Stimulated activated effector memory CD8-positive, alpha-beta T cell treated with anti-CD3 and anti-CD28 coated beads, Interleukin-12 subunit alpha, Interleukin-12 subunit beta, amount 100 ng/mL, for 72 hours (primary cell): ENCODE measurements around the gene SCAMP4.
A peak's percentile ranks its signal among the peaks of the same experiment; 100 is the strongest.
"Not testable (repeated sequence)": the region's sequence is repeated elsewhere in the genome, so short reads cannot be mapped to it uniquely, and the experiment has no call there.

Source experiments
- ATAC-seq: fragments of 150-1000 bp; cut with Tn5 transposase; 2 replicates; pipeline ENCODE4 v1.10.0; 2021
- DNase-seq, 2 donors: peaks; one replicate each; pipeline ENCODE4 v3.0.0; 2021 to 2022; ENCODE audit warnings: low spot score in 2 of 2
- H3K27ac Mint-ChIP-seq: one replicate; pipeline ENCODE4 v1.8.0; 2022; ENCODE audit warnings: mild to moderate bottlenecking, mixed read lengths
- H3K36me3 Mint-ChIP-seq: one replicate; pipeline ENCODE4 v1.8.0; 2022; ENCODE audit warnings: mild to moderate bottlenecking, mixed read lengths
- H3K4me1 Mint-ChIP-seq: one replicate; pipeline ENCODE4 v1.8.0; 2022; ENCODE audit warnings: mixed read lengths
- H3K4me3 Mint-ChIP-seq: one replicate; pipeline ENCODE4 v1.8.0; 2022; ENCODE audit warnings: mild to moderate bottlenecking, mixed read lengths
- H3K9me3 Mint-ChIP-seq: one replicate; pipeline ENCODE4 v1.8.0; 2022; ENCODE audit warnings: mixed read lengths

Gene SCAMP4

GRCh38 chr19:1863328-1863637 lies 41.9 kb upstream of the SCAMP4 start, which contains the start of gene KLF16:
TSS of gene KLF16 (minus strand) at chr19:1863579. CDS start at chr19:1863497, 82 bp downstream.
- ATAC-seq = peak; percentile 0
- H3K4me3 Mint-ChIP-seq = peak within 1 kb of the TSS; percentile 93
- peaks cover 45% of the 10 kb centered on the region for H3K4me1 Mint-ChIP-seq
- no peak for DNase-seq
- H3K27ac Mint-ChIP-seq = peak within 1 kb of the TSS; percentile 92
- no peaks in the 10 kb centered on the region for H3K9me3 Mint-ChIP-seq
- H3K36me3 Mint-ChIP-seq = peaks cover 17% of the 10 kb centered on the region

- H3K36me3 Mint-ChIP-seq = peaks cover 17% of the 10 kb centered on the region
- DNase-seq = peak; percentile 94 to 96
- H3K9me3 Mint-ChIP-seq = no peaks in the 10 kb centered on the region
- H3K4me3 Mint-ChIP-seq = peak overlapping the region; percentile 71
- H3K4me1 Mint-ChIP-seq = peaks cover 40% of the 10 kb centered on the region
- peak; percentile 83 for ATAC-seq
- peak overlapping the region; percentile 84 for H3K27ac Mint-ChIP-seq
These were observed 41.3 kb upstream of the SCAMP4 start for GRCh38 chr19:1863638-1864479.

- peaks cover 24% of the 10 kb centered on the region for H3K36me3 Mint-ChIP-seq
These were observed 40.6 kb upstream of the SCAMP4 start for GRCh38 chr19:1864480-1865171.

GRCh38 chr19:1865172-1866010 lies 39.8 kb upstream of the SCAMP4 start:
- peak overlapping the region; percentile 84 for H3K27ac Mint-ChIP-seq
- H3K4me3 Mint-ChIP-seq = peak overlapping the region; percentile 71

More at GRCh38 chr19:1864480-1865171, 40.6 kb upstream of the SCAMP4 start:
- H3K9me3 Mint-ChIP-seq = no peaks in the 10 kb centered on the region
- ATAC-seq (peak; percentile 59), DNase-seq (peak; percentile 73 to 85)
- H3K27ac Mint-ChIP-seq = peak overlapping the region; percentile 84
- H3K4me3 Mint-ChIP-seq = peak overlapping the region; percentile 71
- peaks cover 32% of the 10 kb centered on the region for H3K4me1 Mint-ChIP-seq

GRCh38 chr19:1866693-1867348 lies 38.4 kb upstream of the SCAMP4 start:
- no peaks in the 10 kb centered on the region for H3K9me3 Mint-ChIP-seq
- DNase-seq (no peak), ATAC-seq (no peak)
- no peak overlapping the region for H3K27ac Mint-ChIP-seq
- peaks cover 32% of the 10 kb centered on the region for H3K36me3 Mint-ChIP-seq
- peaks cover 18% of the 10 kb centered on the region for H3K4me1 Mint-ChIP-seq
- H3K4me3 Mint-ChIP-seq = no peak overlapping the region

More at GRCh38 chr19:1865172-1866010, 39.8 kb upstream of the SCAMP4 start:
- Mint-ChIP-seq H3K36me3 (peaks cover 31% of the 10 kb centered on the region), H3K4me1 (peaks cover 28% of the 10 kb centered on the region), H3K9me3 (no peaks in the 10 kb centered on the region)
- ATAC-seq (no peak), DNase-seq (no peak)

GRCh38 chr19:1867349-1867724 lies 37.9 kb upstream of the SCAMP4 start:
- Mint-ChIP-seq H3K27ac (no peak overlapping the region), H3K9me3 (no peaks in the 10 kb centered on the region), H3K36me3 (peaks cover 29% of the 10 kb centered on the region), H3K4me3 (no peak overlapping the region), H3K4me1 (peaks cover 13% of the 10 kb centered on the region)
- DNase-seq (no peak), ATAC-seq (no peak)

- DNase-seq (no peak), ATAC-seq (no peak)
- Mint-ChIP-seq H3K4me1 (peaks cover 23% of the 10 kb centered on the region), H3K9me3 (no peaks in the 10 kb centered on the region), H3K27ac (no peak overlapping the region), H3K36me3 (peaks cover 41% of the 10 kb centered on the region), H3K4me3 (no peak overlapping the region)
These were observed 36.2 kb upstream of the SCAMP4 start for GRCh38 chr19:1868971-1869370.

GRCh38 chr19:1871140-1871597 lies 34.0 kb upstream of the SCAMP4 start:
- Mint-ChIP-seq H3K27ac (peak overlapping the region; percentile 63), H3K4me1 (peaks cover 33% of the 10 kb centered on the region), H3K36me3 (peaks cover 63% of the 10 kb centered on the region), H3K9me3 (no peaks in the 10 kb centered on the region), H3K4me3 (no peak overlapping the region)
- ATAC-seq (no peak), DNase-seq (no peak)

GRCh38 chr19:1871630-1872029 lies 33.6 kb upstream of the SCAMP4 start:
- no peak overlapping the region for H3K4me3 Mint-ChIP-seq
- H3K4me1 Mint-ChIP-seq = peaks cover 33% of the 10 kb centered on the region
- no peak for DNase-seq
- no peak overlapping the region for H3K27ac Mint-ChIP-seq
- no peak for ATAC-seq
- H3K36me3 Mint-ChIP-seq = peaks cover 68% of the 10 kb centered on the region
- no peaks in the 10 kb centered on the region for H3K9me3 Mint-ChIP-seq

- H3K27ac Mint-ChIP-seq = peak overlapping the region; percentile 10
- H3K4me1 Mint-ChIP-seq = peaks cover 32% of the 10 kb centered on the region
- H3K9me3 Mint-ChIP-seq = no peaks in the 10 kb centered on the region
These were observed 32.2 kb upstream of the SCAMP4 start for GRCh38 chr19:1872807-1873523.

GRCh38 chr19:1873524-1874473 lies 31.4 kb upstream of the SCAMP4 start:
- ATAC-seq (no peak), DNase-seq (no peak)
- Mint-ChIP-seq H3K27ac (peak overlapping the region; percentile 94), H3K36me3 (peaks cover 75% of the 10 kb centered on the region), H3K4me1 (peaks cover 34% of the 10 kb centered on the region), H3K4me3 (peak overlapping the region; percentile 95), H3K9me3 (no peaks in the 10 kb centered on the region)

More at GRCh38 chr19:1872807-1873523, 32.2 kb upstream of the SCAMP4 start:
- H3K36me3 Mint-ChIP-seq = peaks cover 68% of the 10 kb centered on the region
- no peak for ATAC-seq
- H3K4me3 Mint-ChIP-seq = peak overlapping the region; percentile 95
- DNase-seq = no peak

- ATAC-seq (peak; percentile 35), DNase-seq (no peak)
- no peaks in the 10 kb centered on the region for H3K9me3 Mint-ChIP-seq
- H3K36me3 Mint-ChIP-seq = peaks cover 71% of the 10 kb centered on the region
- peak overlapping the region; percentile 95 for H3K4me3 Mint-ChIP-seq
- peak overlapping the region; percentile 94 for H3K27ac Mint-ChIP-seq
- peaks cover 34% of the 10 kb centered on the region for H3K4me1 Mint-ChIP-seq
These were observed 30.5 kb upstream of the SCAMP4 start for GRCh38 chr19:1874554-1875185.

GRCh38 chr19:1875265-1875645 lies 29.9 kb upstream of the SCAMP4 start:
- peaks cover 65% of the 10 kb centered on the region for H3K36me3 Mint-ChIP-seq
- peak overlapping the region; percentile 95 for H3K4me3 Mint-ChIP-seq
- H3K4me1 Mint-ChIP-seq = peaks cover 33% of the 10 kb centered on the region
- ATAC-seq, H3K9me3 Mint-ChIP-seq, DNase-seq: not testable (repeated sequence)
- peak overlapping the region; percentile 94 for H3K27ac Mint-ChIP-seq
